HCT116 (cell line): ENCODE results near the gene PROB1.

Experiments used
- ELF1 ChIP-seq: IDR thresholded peaks from 2 replicates; pipeline ENCODE4 v1.6.1; 2012; ENCODE audit warnings: low read depth, borderline replicate concordance
- EZH2 ChIP-seq: fragments of 200-600 bp; sonication (generic); IDR thresholded peaks from 2 replicates; pipeline ENCODE4 v1.6.1; 2017; ENCODE audit warnings: antibody characterized with exemption, mixed run types
- FOSL1 ChIP-seq: IDR thresholded peaks from 2 replicates; pipeline ENCODE4 v1.6.1; 2012; ENCODE audit warnings: low read depth
- POLR2A ChIP-seq: IDR thresholded peaks from 2 replicates; pipeline ENCODE4 v1.7.0; 2011; ENCODE audit warnings: borderline replicate concordance; ENCODE audit not compliant: insufficient read depth, insufficient read length; ENCODE audit errors: extremely low read depth
- POLR2AphosphoS5 ChIP-seq: IDR thresholded peaks from 2 replicates; pipeline ENCODE4 v1.6.1; 2011; ENCODE audit warnings: mild to moderate bottlenecking, low read depth, low read length, moderate library complexity
- RAD21 ChIP-seq: IDR thresholded peaks from 2 replicates; pipeline ENCODE4 v1.6.1; 2012; ENCODE audit warnings: low read depth, mild to moderate bottlenecking
- SIN3A ChIP-seq: IDR thresholded peaks from 2 replicates; pipeline ENCODE4 v1.6.1; 2012; ENCODE audit warnings: low read depth
- ZNF274 ChIP-seq: fragments of 200-500 bp; sonication (Bioruptor generic); IDR thresholded peaks from 2 replicates; pipeline ENCODE4 v1.6.1; 2014; ENCODE audit warnings: mild to moderate bottlenecking, low read depth, low read length, inconsistent platforms
- TF ChIP-seq, protein P1 (sequence below), 3 experiments: fragments of 200-600 bp in 1 of 3; sonication (generic) in 1 of 3; IDR thresholded peaks in 2 of 3; conservative IDR thresholded peaks in 1 of 3; 2 replicates each; pipeline ENCODE4 v1.5.1; 2012 to 2017; ENCODE audit warnings: low read depth in 2 of 3, low read length in 2 of 3, antibody characterized with exemption in 1 of 3, borderline replicate concordance in 1 of 3, control low read depth in 1 of 3, mild to moderate bottlenecking in 1 of 3, mixed read lengths in 1 of 3, mixed run types in 1 of 3, moderate library complexity in 1 of 3; ENCODE audit not compliant: insufficient read depth in 1 of 3

DNA sequence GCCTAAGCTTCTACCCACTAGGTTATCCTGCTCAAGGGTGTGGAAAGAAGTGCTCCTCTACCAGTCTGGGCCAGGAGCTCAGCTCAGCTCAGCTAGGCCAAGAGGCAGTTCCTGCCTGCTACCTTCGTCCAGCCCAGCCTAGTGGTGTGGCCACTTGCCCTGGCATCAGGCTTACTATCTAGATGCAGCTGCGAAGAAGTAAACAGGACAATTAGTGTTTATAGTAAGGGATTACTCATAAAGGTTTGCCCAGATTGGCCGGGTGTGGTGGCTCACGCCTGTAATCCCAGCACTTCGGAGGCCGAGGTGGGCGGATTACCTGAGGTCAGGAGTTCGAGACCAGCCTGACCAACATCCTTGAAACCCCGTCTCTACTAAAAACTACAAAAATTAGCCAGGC lies 21.7 kb upstream of the PROB1 start:
- TF ChIP-seq POLR2AphosphoS5: no peak
- TF ChIP-seq, protein P1, sequence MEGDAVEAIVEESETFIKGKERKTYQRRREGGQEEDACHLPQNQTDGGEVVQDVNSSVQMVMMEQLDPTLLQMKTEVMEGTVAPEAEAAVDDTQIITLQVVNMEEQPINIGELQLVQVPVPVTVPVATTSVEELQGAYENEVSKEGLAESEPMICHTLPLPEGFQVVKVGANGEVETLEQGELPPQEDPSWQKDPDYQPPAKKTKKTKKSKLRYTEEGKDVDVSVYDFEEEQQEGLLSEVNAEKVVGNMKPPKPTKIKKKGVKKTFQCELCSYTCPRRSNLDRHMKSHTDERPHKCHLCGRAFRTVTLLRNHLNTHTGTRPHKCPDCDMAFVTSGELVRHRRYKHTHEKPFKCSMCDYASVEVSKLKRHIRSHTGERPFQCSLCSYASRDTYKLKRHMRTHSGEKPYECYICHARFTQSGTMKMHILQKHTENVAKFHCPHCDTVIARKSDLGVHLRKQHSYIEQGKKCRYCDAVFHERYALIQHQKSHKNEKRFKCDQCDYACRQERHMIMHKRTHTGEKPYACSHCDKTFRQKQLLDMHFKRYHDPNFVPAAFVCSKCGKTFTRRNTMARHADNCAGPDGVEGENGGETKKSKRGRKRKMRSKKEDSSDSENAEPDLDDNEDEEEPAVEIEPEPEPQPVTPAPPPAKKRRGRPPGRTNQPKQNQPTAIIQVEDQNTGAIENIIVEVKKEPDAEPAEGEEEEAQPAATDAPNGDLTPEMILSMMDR (IDR thresholded peaks at IDR 0.05 in 2 of 3, conservative IDR thresholded peaks at IDR 0.05 in 1 of 3; ENCODE audit: borderline replicate concordance in 1 of 3, insufficient read depth in 1 of 3, low read depth in 2 of 3, low read length in 2 of 3): no peak
- no peak for TF ChIP-seq POLR2A
- TF ChIP-seq ELF1: no peak
- TF ChIP-seq RAD21: no peak
- TF ChIP-seq FOSL1: no peak
- no peak for TF ChIP-seq ZNF274
- TF ChIP-seq SIN3A: no peak
- no peak for TF ChIP-seq EZH2
